A673 (cell line): Measurements from ENCODE around the gene PI4K2B. TPM values are rescaled to one million over a fixed set of nuclear protein-coding genes. Genes with fewer than 3 reads are reported as not detected.

ENCODE experiments used
- Bru-seq: library from RNA; stranded (reverse); fragments of 400-500 nt; gene quantifications from one replicate; lab custom pipeline; 2021; lab: Mats Ljungman, UMichigan
- BruChase-seq, 2 experiments: library from RNA; stranded (reverse); fragments of 400-500 nt; gene quantifications; one replicate each; lab custom pipeline; 2021; lab: Mats Ljungman, UMichigan
- BruUV-seq: library from RNA; stranded (reverse); fragments of 400-500 nt; replicated peaks from 2 replicates; lab custom pipeline; 2021; lab: Mats Ljungman, UMichigan
- CTCF ChIA-PET: fragments of 300-600 bp; sonication (Branson Sonifier 250); formaldehyde crosslinking; loops from one replicate; lab custom pipeline; 2022; ENCODE audit warnings: antibody characterized with exemption; lab: Charles Lee
- POLR2A ChIA-PET: fragments of 300-600 bp; sonication (Branson Sonifier 250); formaldehyde crosslinking; loops from one replicate; lab custom pipeline; 2022; ENCODE audit warnings: antibody characterized with exemption; ENCODE audit not compliant: low non-redundant PET; lab: Charles Lee
- DNase-seq: peaks from one replicate; pipeline ENCODE4 v3.0.0-alpha.2; 2015; ENCODE audit warnings: low spot score
- H3K27ac ChIP-seq: fragments of 200-600 bp; sonication (generic); 2 replicates; pipeline ENCODE4 v1.5.1; 2016; ENCODE audit warnings: mixed run types, low read depth, mild to moderate bottlenecking, mixed read lengths, antibody characterized with exemption, low read length; ENCODE audit not compliant: poor library complexity, severe bottlenecking
- H3K27me3 ChIP-seq: fragments of 200-600 bp; sonication (generic); replicated peaks from 2 replicates; pipeline ENCODE4 v1.6.1; 2017; ENCODE audit warnings: mixed run types, low read depth, mild to moderate bottlenecking, mixed read lengths, antibody characterized with exemption, low read length; ENCODE audit not compliant: insufficient read depth, poor library complexity
- H3K36me3 ChIP-seq: fragments of 200-600 bp; sonication (generic); 2 replicates; pipeline ENCODE4 v1.6.1; 2016; ENCODE audit warnings: mixed run types, mild to moderate bottlenecking, mixed read lengths, antibody characterized with exemption, low read length; ENCODE audit not compliant: insufficient read depth, poor library complexity, severe bottlenecking
- H3K4me1 ChIP-seq: fragments of 200-600 bp; sonication (generic); 2 replicates; pipeline ENCODE4 v1.6.1; 2017; ENCODE audit warnings: mixed run types, mild to moderate bottlenecking, mixed read lengths, antibody characterized with exemption, low read length; ENCODE audit not compliant: insufficient read depth, poor library complexity, severe bottlenecking
- H3K4me3 ChIP-seq: fragments of 200-600 bp; sonication (generic); 2 replicates; pipeline ENCODE4 v1.5.1; 2016; ENCODE audit warnings: low read depth, mixed run types, mild to moderate bottlenecking, mixed read lengths, low read length; ENCODE audit not compliant: poor library complexity, severe bottlenecking
- H3K9me3 ChIP-seq: fragments of 200-600 bp; sonication (generic); 2 replicates; pipeline ENCODE4 v1.6.1; 2016; ENCODE audit warnings: mixed run types, low read depth, mild to moderate bottlenecking, mixed read lengths, antibody characterized with exemption, low read length; ENCODE audit not compliant: poor library complexity, severe bottlenecking
- CTCF ChIP-seq: fragments of 300-800, 200-600 bp; sonication (generic); conservative IDR thresholded peaks from 2 replicates; pipeline ENCODE4 v1.5.1; 2017; ENCODE audit warnings: low read depth, mild to moderate bottlenecking, antibody characterized with exemption, low read length, moderate library complexity, mixed read lengths
- EZH2 ChIP-seq: fragments of 200-600 bp; sonication (generic); IDR thresholded peaks from 2 replicates; pipeline ENCODE4 v1.6.1; 2017; ENCODE audit warnings: borderline replicate concordance, low read depth, mild to moderate bottlenecking, mixed read lengths, antibody characterized with exemption, low read length; ENCODE audit not compliant: poor library complexity, severe bottlenecking
- intact Hi-C: fragments of 100-400 bp; cut with micrococcal nuclease; formaldehyde crosslinking; loops from one replicate; pipeline ENCODE4 v1.10.0; 2022; ENCODE audit not compliant: unreplicated experiment
- long read RNA-seq: library from polyadenylated mRNA; stranded (forward); transcript quantifications from one replicate; pipeline ENCODE4 v2.0.0, GENCODE V29; 2022
- total RNA-seq: library from RNA; stranded (reverse); gene quantifications from 2 replicates; pipeline ENCODE4 v1.2.3, GENCODE V29; 2021

Gene PI4K2B
- total RNA-seq (13.3 and 15.6 TPM in 2 replicates), Bru-seq, nascent RNA (percentile 81 among the genes with signal in this experiment), BruChase-seq, experiment 1, labeled RNA remaining after a 2-hour chase (percentile 97 among the genes with signal in this experiment), BruChase-seq, experiment 2, labeled RNA remaining after a 6-hour chase (percentile 98 among the genes with signal in this experiment)
- long read RNA-seq, transcript PI4K2B-201 (10 exons, 3,540 nt), result major isoform, 37 of 47 reads
- long read RNA-seq, partial matches to known transcripts, result 1 of 47 reads
- long read RNA-seq, other reads (novel, unspliced or antisense), result 9 of 47 reads

- POLR2A ChIA-PET, result no interaction called here
Observed at GRCh38 chr4:25233737-25234389, at the start of gene PI4K2B. PI4K2B (plus strand) TSS chr4:25234033; CDS start chr4:25234164, 131 bp downstream.

GRCh38 chr4:25184056-25184455 lies 49.8 kb upstream of the PI4K2B start:
- H3K36me3 ChIP-seq, result no peaks in the 10 kb centered on the region
- H3K4me1 ChIP-seq, result no peaks in the 10 kb centered on the region
- no peak overlapping the region for H3K4me3 ChIP-seq
- ChIA-PET POLR2A (no interaction called here), CTCF (no interaction called here)
- DNase-seq, result no peak
- no peak overlapping the region for H3K27ac ChIP-seq
- no peaks in the 10 kb centered on the region for H3K27me3 ChIP-seq
- H3K9me3 ChIP-seq, result no peaks in the 10 kb centered on the region
- no peak for TF ChIP-seq CTCF
- intact Hi-C loops, result no loop called here
- BruUV-seq, result no TSS peak

More at GRCh38 chr4:25233737-25234389, at the start of gene PI4K2B:
- peaks cover 17% of the 10 kb centered on the region for H3K9me3 ChIP-seq
- CTCF ChIA-PET, result interaction anchor here (0.6 kb wide), 1 partner anchor 26 kb away, joined by 3 read pairs; no protein-coding TSS in a partner anchor
- TF ChIP-seq EZH2 (no peak), CTCF (no peak)
- intact Hi-C loops, result loop anchor here (5.0 kb wide), 1 partner anchor 78 kb away; the partner anchor contains the start of gene ZCCHC4
- peak within 1 kb of the TSS; percentile 60 for H3K4me3 ChIP-seq
- no peaks in the 10 kb centered on the region for H3K36me3 ChIP-seq
- no peaks in the 10 kb centered on the region for H3K27me3 ChIP-seq
- H3K27ac ChIP-seq, result peak within 1 kb of the TSS; percentile 74
- BruUV-seq, result no TSS peak
- peak; percentile 93 for DNase-seq
- peaks cover 11% of the 10 kb centered on the region for H3K4me1 ChIP-seq

- Histone ChIP-seq H3K36me3 (no peaks in the 10 kb centered on the region), H3K4me1 (no peaks in the 10 kb centered on the region), H3K4me3 (no peak overlapping the region), H3K9me3 (no peaks in the 10 kb centered on the region), H3K27ac (no peak overlapping the region), H3K27me3 (no peaks in the 10 kb centered on the region)
- CTCF ChIA-PET, result no interaction called here
- POLR2A ChIA-PET, result no interaction called here
- no peak for DNase-seq
- no peak for TF ChIP-seq CTCF
- no peak for TF ChIP-seq EZH2
- BruUV-seq, result no TSS peak
- intact Hi-C loops, result no loop called here
Observed at GRCh38 chr4:25190407-25190806, 43.4 kb upstream of the PI4K2B start.
